Right hindlimb (tissue), 1 donor: ENCODE results near the gene AVPI1.

Experiments used
- DNase-seq: peaks from one replicate; pipeline ENCODE4 v3.0.0-alpha.2; 2018

The AVPI1 gene, protein sequence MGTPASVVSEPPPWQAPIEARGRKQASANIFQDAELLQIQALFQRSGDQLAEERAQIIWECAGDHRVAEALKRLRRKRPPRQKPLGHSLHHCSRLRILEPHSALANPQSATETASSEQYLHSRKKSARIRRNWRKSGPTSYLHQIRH

DNA sequence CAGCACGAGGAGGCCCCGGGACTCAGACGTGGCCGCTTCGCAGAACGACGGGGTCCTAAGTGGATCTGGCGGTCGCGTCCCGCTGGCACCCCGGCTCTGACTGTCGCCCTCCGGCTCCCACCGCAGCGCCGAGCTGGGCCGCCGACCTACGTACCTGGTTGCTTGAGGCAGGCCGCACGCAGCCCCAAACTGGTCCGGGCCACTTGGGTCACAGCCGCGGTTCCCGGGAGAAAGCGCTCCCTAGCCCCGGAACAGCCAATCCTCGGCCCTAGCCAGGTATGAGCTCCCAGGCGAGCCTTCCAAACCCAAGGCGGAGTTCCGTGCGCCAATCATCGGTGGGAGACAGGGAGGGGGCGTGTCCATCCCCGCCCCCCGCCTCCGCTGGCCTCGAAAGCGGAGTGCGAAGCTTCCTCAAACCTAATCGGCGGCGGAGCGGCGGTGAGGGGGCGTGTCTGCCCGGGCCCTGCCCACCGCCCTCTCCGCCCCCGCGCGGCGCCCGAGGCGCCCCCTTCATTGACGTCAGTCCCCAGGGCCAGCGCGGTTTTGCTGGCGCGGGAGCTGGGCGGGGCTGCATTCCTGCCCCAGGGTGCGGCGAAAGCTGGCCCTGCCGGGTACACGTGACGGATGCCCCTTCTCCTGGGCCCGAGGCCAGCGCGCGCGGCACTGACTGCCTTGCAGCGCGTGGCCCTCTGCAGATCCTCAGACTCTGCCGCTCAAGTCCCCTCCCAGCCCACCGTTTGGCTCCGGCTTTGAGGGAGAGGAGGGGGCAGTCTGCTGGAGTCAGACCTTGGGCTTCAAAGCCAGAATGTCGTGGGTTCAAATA, at the start of gene AVPI1:
Gene AVPI1, minus strand, starts transcription at position 280 of the 823 bp plus-strand sequence. CDS start 7,336 bp downstream, outside the sequence.
- peak; percentile 97 for DNase-seq

DNA sequence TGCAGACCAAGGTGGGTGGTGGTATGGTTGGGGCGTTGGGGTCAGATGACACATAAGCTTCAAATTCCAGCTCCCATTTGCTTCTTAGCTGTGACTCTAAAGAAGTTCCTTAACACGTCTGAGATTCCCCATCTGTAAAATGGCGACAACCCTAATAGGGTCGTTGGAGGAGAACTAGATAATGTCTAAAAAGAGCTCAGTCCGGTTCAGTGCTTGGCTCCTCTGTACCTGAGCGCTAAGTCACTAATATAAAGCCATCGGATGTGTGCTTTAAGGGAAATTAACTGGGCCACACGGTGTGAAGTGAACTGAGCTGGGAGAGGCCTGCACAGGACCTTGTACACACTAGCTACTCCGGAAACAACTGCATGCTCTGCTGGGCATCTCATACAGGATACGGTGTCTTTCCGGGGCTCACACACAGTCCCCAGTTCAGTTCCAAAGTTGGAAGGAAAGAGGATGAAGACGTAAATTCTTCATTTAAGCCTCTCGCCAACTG, 49.4 kb upstream of the AVPI1 start:
- DNase-seq, result no peak

DNA sequence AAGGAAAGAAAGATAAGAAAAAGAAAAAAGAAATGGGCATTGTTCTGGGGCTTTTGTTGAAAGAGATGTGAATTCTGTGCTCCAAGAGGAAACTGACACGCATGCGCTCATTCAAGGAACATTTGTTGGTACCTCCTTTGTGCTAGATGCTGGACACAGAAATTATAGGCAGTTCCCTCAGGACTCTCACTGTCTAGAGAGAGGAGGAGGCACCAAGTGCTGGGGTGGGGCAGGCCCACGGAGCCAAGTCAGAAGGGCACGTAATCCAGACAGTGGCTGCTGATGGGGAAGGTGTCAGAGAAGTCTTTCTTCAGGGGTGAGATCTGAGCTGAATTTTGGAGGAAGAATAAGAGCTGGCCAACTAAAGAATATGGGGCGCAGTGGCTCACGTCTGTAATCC, 47.0 kb upstream of the AVPI1 start:
- DNase-seq, result no peak

DNA sequence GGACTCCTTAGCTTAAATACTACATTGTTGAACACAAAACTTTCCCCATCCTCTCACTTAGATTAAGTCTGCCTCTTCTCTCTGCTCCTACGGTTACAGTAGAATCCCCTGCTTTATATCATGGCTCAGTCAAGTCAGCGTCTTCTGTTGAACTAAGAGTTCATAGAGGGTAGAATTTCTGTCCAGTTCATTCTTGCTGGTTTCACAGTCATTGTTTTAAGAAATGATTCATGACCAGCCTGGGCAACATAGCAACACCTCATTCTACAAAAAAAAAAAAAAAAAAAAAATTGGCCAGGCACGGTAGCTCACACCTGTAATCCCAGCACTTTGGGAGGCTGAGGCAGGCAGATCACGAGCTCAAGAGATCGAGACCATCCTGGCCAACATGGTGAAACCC, 46.2 kb upstream of the AVPI1 start:
- no peak for DNase-seq

DNA sequence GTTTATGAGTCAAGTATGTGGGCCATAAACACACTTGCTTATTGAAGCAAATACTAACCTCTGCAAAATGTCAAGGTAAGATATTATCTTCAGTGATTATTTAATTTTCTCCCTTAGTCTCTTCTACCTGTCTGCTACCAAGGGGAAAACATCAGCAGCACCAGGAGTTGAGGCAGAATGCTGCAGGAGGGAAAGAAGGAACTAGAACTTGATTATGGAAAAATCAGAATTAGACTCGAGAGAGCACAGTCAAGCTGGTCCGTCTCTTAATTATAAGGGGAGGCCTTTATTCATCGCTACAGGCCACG, 45.0 kb upstream of the AVPI1 start:
- DNase-seq, result no peak

DNA sequence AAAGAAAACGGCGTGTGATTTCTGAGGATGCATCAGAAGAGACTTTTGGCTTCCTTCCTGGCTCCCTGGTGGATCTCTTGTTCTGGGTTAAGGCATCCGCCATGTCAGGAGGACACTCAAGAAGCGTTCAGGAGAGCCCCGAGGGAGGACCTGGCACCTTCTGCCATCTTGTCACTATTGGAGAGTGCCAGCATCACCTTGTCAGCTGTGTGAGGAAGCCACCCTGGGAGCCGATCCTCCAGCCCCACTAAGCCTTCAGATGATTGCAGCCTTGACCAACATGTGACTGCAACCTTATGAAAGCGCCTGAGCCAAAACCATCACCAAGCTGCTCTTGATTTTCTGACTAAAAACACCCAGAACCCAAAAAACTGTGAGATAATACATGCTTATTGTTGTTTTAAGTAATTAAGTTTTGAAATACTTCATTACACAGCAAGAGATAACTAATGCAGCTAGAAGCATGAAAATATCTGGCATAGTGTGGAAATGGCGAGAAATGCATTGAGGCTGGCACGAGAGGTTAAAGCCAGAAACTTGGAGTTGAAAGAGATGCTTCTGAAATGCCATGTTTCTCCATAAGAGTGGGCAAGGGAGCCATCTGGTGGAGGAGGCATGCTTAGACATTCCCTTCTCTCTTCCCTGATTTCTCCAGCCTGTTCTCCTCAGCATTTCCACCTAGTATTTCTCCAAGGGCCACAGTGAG, 44.5 kb upstream of the AVPI1 start:
- DNase-seq, result peak; percentile 80

DNA sequence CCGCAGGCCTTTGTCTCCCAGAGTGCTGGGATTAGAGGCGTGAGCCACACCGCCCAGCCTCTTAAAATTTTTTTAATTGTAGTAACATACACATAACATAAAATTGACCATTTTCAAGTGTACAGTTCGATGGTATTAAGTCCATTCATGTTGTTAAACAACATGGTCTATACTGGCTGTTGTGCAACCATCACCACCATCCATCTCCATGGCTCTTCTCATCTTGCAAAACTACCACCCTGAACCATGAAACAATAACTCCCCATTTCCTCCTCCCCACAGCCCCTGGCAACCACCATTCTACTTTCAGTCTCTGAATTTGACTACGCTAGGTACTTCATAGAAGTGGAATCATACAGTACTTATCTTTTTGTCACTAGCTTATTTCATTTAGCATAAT, 42.0 kb upstream of the AVPI1 start:
- no peak for DNase-seq

DNA sequence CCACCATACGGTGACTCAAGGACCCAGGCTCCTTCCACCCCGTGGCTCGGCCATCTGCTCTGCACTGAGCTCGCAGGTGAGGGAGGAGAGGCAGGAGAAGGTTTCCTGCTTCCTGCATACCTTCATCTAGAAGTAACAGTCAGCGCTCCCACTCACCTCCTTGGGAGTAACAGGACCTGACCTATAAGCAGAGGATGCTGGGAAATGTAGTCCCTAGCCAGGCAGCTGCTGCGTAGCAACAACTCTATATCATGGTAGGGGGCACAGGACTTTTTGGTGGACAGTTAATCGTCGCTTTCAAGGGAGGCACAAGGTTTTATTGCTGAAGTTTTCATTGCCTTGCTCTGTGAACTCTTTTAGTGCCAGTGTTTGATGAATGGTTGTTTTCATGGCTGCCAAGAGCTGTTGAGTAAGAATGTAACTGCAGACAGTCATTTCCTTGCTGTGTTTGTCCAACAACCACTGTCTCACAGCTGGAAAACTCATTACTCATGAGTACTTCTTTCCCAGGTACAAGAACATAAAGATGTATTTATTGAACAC, 39.7 kb upstream of the AVPI1 start:
- peak; percentile 65 for DNase-seq

DNA sequence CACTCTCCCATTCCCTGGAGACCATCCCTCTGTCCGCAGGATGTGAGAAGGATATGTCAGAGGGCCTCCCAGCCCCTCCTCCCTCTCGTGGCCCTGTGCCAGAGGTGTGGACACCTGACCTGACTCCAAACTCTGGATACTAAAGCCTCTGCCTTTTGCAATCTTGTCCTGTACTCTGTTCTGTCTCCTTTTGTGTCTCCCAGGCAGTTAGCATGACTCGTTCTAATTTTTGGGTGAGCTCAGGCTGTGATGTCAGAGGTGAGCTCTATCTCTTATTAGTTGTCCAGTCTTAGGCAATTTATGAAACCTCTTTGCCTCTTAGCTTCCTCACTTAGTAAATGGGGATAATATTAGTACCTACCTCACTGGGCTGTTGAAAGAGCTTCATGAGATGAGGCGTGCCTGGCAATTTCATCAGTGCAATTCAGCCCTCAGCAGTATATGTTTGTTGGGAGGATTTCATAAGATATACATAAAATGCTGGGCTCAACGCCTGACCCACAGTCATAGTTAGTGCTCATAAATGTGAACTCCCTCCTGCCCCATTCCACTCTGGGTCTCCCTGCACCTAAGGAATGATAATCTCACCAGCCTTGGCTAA, 37.4 kb upstream of the AVPI1 start:
- no peak for DNase-seq

DNA sequence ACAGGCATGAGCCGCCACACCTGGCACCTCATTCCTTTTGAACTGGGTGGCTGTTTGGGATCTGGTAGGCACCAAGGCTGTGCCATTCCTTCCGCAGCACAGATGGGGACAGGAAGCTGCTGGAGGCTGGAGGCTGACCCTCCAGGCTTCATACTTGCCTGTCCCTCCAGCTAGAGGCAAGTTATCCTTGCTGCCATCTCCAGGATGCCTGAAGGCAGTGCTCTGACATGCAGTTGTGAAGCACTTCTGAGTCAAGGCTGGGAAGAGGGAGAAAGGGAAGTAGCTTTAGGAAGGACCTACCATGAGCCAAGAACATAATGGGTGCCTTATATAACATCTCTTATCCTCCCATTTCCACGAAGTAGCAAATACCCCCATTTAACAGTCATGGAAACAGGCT, 36.0 kb upstream of the AVPI1 start:
- no peak for DNase-seq

DNA sequence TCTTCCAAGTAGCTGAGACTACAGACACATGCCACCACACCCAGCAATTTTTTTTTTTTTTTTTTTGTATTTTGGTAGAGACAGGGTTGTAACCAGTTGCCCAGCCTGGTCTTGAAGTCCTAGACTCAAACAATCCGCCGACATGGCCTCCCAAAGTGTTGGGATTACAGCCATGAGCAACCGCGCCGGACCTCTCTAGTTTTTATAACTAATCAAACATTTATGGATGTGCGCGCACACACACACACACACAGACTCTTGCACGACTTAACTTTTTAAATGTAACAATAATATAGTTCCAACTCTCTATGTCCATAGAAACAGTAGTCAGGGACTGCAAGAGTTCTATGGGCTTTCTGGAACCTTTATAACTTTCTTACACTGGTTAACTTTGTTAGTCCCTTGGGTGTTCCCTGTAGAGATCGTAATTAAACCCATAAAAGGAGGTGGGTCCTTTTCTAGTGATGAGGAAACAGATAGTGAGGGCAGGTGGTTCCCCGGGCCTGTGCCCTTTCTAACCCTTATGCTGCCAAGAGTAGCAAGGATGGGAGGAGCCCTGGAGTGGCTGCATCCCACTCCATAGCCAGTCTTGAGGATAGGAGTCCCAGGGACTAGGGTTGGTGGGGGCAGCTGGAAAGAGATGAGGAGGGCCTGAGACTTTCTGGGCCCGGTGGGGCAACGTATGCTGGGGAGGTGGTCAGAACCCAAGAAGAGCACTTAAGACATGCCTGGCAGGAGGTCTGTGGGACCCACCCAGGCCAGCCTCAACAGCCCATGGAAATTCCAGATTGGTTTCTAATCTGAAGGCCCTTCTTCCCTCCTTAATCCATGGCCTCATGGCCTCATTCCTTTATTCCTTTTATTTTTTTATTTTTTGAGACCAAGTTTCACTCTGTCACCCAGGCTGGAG, 35.1 kb upstream of the AVPI1 start:
- no peak for DNase-seq

DNA sequence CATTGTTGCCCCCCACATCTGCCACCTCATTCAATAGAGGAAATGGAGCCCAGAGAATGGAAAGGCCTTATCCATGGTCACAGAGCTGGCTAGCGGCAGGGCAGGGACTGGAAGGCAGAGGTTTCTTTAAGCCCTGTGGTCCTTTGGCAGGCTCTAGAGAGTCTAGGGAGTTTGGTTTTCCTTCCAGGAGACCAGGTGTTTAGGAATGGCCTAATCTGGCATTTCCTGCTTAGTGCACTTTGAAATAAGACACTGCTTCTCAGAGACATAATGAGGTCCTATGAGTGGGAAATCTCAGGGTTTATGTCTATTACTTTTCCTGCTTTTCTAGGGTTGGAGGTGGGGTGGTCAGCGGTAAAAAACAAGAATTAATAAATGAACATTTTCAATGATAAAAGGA, 32.6 kb upstream of the AVPI1 start:
- no peak for DNase-seq

DNA sequence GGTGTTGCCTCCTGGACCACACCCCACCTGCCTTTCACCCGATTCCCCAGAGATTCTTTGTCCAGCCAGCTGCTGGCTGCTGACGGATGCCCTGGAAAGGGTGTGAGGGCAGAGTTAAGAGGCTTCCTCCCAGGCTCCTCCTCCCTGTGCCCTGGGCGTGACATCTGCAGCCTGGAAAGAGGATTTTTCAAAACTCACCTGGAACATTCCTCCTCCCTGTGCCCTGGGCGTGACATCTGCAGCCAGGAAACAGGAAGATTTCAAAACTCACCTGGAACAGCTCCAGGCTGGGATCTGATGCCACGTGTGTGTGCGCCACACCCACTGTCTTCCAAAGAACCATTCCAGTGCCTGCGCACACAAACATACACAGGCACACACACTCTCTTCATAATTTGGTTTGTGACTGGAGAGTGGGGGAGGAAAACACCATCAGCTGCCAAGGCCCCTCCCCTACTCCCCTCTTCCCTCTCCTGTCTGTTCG, 31.7 kb upstream of the AVPI1 start:
- peak; percentile 39 for DNase-seq

DNA sequence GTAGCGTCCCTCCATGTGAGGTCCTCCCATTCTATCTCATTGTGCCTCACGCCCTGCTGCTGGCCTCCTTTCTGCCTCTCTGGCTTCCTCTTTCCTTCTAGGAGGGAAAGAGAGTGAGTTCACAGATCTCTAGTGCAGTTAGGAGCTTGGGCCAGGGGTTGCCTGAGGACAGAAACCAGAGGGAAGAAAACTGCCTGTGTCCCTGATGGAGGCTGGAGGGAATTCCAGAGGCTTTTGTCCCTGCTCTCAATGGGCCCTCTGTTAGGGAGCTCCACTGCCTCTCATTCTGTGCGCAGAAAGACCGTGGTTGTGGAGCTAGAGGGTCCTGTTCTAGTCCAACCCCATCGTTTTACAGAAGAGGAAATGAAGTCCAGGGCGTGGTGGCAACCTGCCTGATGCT, 31.1 kb upstream of the AVPI1 start:
- no peak for DNase-seq

DNA sequence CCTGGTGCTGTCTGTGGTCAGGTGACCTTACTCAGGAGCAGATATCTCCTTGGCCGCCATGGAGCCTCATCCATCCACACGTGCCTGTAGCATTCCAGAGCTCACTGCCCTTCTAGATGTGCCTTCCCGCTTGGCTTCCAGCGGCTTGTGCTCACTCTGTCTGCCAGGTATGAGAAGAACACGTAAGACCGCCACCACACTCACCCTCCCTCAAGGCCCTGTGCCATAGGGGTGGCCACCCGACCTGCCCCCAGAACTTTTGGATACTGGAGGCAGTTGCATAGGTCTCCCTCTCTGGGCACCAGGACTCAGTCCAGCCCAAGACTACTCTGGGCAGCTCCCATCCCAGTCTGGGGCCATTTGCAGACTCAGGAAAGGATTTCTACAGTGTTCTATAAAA, 30.6 kb upstream of the AVPI1 start:
- DNase-seq, result no peak

DNA sequence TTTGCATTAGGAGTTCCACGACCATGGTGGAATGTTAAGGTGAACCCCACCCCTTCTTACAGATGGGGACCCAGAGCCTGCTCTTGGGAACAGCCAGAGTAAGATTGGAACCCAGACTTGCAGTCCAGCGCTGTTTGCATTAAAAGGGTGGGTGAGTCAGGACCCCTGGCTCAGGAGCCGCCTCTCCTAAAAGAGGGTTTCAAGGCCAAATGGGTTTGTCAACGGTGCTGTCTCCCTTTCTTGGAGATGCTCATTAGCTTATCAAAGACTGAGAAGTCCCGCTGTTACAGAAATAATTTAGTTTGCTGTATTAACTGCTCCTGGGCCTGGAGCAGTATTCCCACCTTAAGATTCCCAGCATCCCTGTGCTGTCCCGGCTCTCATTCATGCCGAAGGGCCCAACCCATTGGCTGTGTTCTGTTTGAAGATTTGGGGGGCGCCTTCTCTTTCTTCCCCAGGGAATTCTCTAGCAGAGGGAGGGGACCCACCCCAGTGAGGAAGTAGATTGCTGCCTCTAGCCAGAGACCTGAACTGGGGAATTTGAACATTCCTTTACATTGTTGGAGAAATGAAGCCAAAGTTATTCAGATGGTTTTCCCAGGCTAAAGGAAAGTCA, 28.3 kb upstream of the AVPI1 start:
- no peak for DNase-seq

DNA sequence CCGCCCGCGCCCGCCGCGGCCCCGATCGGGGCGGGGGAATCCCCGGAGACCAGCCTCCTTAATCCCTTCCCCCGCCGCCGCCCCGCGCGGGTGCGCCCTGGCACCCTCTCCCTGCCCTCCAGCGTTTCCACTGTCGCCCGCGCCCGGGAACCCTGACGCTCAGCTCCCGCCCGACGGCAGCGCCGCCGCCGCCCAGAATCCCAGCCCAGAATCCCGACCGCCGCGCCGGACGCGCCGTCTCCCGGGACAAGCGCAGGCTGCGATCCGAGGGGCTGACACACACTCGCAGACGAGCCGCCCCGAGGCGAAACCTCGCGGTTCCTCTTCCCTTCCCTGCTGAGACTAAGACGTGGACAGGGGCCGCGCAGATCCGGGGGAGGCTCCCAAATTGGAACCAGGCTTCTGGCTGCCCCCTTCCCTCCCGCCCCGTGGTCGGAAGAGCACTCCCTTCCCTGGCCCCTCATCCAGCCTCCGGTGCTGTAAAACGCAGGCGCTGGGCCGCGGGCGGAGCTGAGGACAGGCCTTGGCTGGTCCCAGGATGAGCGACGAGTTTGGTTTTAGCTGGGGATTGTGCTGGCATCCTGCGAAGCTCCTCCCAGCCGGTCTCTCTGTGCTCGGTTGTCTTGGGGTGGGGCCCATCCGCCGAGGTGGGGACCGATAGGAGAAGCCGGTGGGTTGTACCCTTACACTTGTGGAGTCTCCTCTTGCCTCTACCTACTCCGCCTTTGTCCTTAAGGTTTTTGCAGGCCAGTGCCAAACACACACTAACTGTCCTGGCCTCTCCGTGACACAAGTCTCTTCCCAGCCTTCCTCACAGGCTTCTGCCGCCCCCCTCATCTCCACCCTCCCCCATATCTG, 27.6 kb upstream of the AVPI1 start:
- DNase-seq, result peak; percentile 90

DNA sequence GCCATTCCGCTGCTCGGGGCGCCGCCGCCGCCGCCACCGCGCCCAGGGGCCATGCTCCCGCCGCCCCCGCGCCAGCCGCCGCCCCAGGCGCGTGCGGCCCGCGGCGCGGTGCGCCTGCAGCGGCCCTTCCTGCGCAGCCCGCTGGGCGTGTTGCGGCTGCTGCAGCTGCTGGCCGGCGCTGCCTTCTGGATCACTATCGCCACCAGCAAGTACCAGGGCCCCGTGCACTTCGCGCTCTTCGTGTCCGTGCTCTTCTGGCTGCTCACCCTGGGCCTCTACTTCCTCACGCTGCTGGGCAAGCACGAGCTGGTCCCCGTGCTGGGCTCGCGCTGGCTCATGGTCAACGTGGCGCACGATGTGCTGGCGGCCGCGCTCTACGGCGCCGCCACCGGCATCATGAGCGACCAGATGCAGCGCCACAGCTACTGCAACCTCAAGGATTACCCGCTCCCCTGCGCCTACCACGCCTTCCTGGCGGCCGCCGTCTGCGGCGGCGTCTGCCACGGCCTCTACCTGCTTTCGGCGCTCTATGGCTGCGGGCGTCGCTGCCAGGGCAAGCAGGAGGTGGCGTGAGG, 26.9 kb upstream of the AVPI1 start:
- DNase-seq, result peak; percentile 80

DNA sequence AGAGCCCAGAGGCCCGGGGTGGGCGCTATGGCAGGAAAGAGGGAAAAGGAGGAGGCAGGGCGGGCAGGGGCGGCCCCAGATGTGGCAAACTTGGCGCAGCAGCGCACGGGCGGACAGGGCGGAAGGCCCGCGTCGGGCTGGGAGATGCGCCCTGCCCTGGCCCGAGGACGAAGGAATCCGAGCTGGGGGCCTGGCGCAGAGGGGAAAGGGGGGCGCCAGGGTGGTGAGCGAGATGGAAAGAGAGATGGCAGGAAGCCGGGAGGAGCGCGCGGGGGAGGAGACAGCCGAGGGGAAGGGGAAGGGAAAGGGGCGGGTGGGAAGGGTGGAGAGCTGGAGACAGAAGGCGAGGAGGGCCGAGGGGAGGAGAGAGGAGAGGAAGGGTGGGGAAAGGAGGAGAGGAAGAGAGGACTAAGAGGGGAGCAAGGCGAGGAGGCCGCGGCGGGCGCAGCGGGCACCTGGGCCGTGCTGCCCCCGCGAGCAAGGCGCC, 26.3 kb upstream of the AVPI1 start, which contains the start of gene MARVELD1:
Gene MARVELD1, plus strand, starts transcription at position 392 of the 487 bp plus-strand sequence. CDS start 147 bp downstream, outside the sequence.
- DNase-seq, result peak; percentile 95
